NCI-H2196 treated with DMSO at 0.1 percent for 48 hours (cell line): ENCODE data around the gene CCDC174.

Experiments
- DNase-seq: peaks from one replicate; lab custom pipeline; 2025; ENCODE audit not compliant: unreplicated experiment; lab: John Stamatoyannopoulos, UW

Gene CCDC174

DNA sequence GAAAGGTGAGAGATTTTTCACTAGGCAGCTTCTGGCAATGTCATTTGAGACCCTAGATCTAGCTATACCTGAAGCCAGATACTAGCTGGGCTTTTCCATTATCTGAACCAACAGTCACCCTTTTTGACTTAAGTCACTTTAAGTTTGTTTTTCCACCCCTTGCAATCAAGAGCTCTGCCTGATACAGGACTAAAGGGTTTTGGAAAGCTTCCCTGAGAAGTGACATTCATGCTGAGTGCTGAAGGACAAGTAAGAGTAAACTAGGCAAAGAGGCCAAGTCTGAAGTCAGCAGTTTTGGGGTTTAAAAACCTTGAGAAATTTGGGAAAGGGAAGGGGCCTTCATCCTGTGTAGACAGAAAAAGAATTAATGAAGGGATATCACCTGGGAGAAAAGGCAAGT is 27.1 kb upstream of the CCDC174 start:
- no peak for DNase-seq

DNA sequence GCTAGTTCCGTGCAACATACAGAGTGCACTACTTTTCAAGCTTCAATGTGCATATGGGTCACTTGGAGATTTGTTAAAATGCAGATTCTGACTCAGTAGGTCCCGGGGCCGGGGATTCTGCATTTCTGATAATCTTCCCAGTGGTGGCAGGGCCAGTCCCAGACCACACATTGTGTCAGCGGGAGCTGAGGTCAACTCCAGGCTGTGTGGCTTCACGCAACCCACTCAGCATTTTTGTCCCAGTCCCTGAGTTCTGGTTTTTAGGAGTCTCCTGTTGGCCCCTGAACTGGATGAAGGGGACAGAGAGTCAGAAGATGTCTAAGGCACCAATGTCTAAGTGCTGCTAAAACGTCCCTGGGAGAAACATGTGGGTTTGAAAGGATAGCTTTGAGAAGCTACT is 26.1 kb upstream of the CCDC174 start:
- DNase-seq = no peak

DNA sequence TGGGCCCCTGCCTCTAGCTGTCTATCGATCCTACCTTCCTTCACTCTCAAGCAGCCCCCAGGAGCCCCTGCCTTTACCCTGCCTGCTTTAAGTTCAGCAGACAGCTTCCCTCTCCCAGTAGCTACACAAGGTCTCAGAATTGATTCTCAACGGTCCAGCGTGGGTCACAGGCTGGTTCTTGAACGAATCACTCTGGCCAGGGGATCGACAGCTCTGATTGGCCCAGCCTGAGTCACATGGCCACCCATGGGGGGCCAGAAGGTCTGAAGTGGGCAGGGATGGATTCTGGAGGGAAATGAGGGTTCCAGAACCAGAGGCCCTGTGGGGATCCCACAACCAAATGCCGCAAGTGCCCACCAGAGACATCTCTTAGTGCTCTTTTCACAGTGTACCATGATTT is 23.7 kb upstream of the CCDC174 start:
- DNase-seq = no peak

DNA sequence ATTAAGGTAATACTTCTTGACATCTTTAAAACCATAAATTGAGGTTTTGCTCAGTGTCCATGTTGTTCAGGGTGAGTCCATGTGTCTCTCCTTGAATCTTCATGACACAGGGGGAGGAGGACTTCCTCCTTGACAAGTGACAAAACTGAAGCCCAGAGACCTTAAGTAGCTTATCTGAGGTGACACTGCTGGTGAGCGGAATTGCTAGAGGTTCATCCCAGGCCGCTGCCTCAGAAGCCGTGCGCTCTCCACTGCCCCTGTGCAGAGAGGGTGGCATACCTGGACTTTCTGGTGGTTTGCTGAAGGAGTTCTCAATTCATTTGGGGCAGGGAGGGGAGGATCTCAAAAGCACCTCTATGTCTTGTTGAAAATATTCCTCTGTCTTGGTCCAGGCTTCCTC is 23.2 kb upstream of the CCDC174 start:
- no peak for DNase-seq

DNA sequence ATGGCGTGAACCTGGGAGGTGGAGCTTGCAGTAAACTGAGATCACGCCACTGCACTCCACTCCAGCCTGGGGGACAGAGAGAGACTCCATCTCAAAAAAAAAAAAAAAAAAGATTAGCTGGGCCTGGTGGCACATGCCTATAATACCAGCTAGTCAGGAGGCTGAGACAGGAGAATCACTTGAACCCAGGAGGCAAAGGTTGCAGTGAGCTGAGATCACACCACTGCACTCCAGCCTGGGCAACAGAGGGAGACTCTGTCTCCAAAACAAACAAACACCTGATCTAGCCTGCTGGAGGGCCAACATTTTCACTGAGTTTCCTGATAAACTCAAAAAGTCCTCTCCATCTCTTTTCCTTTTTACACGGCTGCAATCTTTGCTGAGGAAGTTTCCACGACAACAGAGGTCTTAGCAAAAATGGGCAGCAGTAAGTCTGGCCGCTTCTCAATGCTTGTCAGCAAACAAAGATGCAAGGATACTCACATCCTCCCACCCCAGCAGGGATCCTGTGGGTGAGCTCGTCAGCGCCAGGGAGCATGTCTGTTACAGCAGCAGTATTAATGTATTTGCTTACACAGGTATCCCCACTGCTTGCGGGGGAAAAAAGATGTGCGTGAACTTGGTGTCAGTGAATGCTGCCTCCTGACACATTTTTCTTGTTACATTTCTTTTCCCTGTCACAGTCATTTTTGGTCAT is 21.0 kb upstream of the CCDC174 start:
- no peak for DNase-seq

DNA sequence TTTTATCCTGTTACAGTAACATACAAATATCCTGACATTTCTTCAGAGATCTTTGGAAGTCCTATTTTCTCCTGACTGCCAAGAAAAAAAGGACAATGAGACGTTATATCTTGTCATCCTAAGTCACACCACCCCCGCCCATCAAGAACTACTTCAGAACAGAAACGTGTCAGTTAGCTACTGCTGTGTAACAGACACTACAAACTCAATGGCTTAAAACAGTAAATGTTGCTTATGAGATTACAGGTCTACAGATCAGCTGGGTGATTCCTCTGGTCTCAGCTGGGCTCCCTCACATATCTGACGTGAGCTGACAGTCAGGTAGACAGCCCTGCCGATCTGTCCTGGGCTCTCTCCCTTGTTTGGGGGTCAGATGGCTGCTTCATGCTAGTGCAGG is 20.5 kb upstream of the CCDC174 start:
- no peak for DNase-seq

DNA sequence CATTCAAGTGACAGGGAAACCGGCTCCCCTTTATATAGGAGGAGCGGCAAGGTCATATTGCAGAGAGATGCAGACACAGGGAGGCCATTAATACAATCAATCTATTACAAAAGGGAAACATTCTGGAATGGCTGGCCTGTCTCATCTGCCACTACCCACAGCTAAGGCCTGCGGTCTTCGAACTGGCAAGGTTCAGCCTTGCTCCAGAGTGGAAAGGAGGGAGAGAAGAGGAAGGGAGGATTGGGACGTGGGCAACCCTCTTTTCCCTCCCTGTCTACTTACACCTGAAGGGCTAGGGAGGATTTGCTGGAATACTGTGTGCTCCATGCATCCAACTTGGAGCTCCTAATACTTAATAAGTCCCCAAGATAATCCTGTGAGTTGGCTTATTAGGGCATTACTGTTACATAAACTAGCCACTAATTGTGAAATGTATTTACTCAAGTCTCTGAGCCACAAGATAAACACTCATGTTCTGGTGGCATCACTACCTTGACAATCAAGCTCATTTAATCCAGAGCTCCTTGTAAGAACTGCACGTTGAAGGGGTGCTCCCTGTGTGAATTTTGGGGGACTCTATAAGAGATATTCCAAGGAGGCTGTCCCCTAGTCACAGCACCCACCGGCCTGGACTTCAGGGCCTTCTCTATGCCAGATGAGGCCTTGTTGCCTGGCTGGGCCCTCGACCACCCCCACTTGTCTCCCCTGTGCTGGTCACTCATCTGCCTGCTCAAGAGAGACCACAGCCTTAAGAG is 19.7 kb upstream of the CCDC174 start:
- DNase-seq = no peak

DNA sequence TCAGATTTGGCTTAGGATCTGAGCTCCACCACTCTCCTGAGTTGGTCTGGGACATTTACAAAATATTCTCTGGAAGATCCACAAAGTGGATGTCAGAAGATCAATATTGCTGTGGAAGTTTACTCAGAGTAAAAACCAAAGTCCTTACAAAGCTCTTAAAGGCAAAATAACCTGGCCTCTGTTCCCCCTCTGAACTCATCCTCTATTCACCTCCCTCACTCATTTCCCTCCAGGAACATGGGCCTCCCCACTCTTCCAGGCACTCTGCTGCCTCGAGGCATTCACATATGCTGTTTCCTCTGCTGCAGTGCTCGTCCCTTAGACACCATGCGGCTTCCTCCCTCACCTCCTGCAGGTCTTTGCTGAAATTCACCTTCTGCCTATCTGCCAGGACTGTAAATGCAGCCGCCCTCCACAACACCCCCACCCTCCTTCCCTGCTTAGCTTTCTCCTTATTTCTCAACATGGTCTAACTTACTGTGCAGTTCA is 19.1 kb upstream of the CCDC174 start:
- DNase-seq = no peak

DNA sequence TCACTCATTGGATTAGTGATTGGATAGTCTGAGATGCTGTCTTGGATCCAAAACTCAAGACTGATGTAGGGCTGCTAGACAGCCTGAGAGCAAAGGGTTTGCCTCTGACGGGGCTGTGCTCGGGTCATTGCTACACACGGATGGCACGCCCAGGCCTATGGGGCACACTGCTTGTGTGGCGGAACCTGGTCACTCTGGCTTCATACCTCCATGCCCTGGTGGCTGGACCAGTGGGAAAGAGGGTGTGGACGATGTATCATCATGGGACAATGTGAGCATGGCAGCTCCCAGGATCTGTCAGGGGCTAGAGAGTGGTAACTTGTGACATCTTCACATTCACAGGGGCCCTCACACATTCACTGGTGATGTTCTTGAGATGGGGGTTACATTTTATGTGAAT is 18.1 kb upstream of the CCDC174 start:
- DNase-seq = no peak

DNA sequence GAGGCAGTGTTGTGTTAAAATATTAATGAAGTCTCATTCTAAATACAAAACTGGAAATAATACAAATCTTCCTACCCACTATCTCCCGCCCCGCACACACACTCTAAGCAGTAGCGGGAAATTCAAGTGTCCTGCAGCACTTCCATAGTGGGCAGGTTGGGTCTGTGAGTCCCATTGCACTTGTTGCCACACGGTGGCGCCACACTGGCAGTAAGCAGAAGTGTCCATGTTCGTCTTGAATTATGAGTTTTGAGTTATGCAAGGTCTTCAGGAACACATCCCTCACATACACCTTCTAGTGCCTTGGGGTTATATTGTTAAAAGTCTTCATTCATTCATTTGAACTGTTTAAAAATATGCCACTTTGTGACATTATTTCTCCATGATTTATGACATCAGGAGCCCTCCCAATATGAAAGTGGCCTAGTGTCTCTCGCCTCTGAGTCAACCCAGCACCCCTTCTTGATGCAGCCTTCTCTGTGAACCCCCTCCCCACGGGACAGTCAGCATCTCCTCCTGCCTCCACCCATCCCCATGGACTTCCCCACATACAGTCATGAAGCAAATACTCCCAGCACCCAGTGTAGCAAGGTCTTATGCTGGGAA is 17.6 kb upstream of the CCDC174 start:
- DNase-seq = no peak

DNA sequence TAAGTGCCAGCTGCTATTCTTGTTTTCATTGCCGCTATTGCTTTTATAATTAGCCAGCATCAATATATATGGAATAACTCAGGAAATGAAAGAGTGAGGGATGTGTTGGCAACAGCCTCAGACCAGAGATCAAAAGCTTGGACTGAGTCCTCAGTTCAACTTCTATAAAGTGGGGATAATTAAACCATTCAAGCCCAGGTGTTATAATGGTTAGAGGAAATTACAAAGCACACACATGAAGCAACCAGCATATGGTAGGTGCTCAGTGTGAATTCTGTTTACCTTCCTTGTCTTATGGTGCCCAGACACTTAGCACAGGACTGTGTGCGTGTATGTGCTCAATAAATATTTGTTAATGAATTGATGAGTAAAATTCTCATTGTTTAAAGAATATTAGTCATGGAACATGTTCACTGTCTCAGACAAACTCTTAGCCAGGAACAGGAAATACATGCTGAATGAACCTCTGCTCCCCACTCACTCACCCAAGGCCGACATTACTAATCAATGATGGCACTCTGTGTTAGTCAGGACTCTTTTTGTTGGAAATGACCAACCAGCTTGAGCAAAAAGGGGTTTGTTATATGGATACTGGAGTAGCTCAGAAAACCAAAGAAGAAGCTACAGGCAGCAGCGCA is 16.7 kb upstream of the CCDC174 start:
- DNase-seq = no peak

DNA sequence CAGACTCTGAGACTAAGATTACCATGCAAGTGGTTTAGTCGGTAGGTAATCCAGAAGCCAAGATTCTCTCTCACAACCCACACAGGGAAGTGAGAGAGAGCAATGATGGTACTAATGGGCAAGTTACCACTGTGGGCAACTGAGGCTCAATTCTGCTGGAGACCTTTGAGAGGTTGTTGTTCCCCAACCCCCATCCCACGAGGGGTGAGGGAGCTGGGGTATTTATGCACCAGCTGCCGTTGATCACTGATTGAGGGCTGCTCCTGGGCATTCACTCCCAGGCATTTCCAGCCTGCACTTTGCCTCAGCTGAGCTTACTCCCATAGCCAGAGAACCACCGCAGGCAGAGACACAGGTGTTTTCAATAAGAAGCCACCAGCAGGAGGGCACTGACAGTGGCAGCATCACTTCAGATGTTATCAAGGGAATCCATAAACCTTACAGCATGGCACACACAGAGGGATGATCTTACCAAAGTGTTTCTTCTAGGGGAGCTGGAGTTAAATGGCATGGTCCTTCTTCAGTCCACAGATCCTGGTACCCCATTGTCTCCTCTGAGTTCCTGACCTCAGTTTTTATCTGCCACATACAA is 15.0 kb upstream of the CCDC174 start:
- DNase-seq = no peak

DNA sequence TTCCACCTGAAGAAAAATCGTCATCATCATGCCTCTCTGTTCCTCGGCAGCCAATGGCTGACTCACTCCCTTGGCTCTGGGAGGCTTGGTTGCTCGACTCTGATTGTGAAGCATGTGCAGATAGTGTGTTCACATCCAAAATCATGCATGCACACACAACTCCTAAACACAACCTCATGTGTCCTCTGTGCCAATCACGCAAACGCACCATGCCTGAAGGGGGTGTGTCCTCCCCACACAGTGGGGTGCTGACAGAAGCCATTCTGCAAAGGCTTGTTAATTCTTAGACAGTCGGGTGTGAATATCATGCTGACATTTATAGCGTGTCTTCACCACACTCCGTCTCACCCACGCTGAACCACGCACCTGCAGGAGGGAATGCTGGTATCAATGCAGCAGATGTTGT is 11.4 kb upstream of the CCDC174 start:
- no peak for DNase-seq

DNA sequence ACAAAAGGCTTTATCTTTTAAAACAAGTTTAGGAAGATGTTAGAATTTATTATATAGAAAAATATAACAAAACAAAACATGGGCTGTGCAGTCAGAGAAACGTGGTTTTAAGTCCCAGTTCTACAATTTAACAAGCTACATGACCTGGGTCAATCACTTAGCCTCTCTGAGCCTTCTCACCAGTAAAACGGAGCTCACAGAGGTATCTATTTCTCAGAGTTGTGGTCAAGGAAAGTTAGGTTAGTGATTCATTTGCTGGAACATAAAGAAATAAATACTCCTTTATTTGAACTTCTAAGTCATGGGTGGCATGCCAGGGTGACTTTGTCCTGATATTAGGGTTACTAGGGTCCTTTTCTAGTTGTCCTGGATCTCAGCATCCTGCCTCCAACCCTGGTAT is 10.8 kb upstream of the CCDC174 start:
- no peak for DNase-seq

DNA sequence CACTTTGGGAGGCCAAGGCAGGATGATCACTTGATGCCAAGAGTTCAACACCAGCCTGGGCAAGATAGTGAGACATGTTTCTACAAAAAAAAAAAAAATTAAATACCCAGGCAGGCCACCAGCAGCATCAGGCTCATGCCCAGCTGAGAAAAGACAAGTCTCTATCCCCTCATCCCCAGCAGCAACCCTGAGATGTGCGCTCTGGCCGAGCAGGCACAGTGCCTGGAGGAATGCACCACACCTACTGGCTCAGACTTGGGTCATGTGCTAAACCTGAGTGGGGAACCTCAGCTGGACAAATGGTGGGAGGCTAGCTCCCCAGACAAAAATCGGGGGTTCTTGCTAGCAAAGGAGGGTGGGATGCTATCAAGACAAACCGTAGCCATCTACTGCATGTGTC is 10.2 kb upstream of the CCDC174 start:
- DNase-seq = no peak

DNA sequence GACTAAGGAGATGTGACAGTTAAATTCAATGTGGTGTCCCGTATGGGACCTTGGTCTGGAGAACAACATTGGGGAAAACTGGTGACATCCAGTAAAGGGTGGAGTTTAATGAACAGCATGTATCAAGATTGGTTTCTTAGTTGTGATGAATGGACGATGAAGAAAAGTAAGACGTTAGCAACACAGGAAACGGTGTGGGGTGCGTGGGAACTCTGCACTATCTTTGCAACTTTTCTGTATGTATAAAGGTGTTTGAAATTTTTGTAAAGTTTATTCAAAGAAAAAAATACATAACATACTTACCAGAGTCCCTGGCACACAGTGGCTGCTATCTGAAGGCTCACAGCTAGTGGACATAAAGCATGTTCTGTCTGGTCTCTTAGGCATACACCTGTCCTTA is 6.1 kb upstream of the CCDC174 start:
- no peak for DNase-seq

DNA sequence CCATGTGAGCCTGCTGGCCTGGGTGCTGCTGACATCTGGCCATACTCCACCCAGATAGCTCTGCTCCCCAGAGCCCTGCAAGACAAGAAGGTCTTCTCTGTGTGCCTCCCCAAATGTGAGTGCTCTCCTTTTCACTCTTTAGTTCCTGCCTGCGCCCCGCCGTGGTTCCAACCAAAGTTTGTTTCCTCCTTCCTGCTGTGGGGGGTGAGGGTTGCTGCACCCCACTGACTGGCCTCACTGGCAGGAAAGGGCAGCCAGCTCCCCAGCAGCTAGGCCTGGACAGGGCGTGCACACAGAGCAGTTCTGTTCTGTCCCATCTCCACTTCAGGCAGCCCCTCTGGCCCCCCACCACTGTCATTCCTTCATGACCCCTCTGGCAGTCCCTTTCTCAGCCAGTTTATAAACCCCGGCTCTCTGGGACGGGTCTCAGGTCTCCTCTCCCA is 5.4 kb upstream of the CCDC174 start:
- no peak for DNase-seq

DNA sequence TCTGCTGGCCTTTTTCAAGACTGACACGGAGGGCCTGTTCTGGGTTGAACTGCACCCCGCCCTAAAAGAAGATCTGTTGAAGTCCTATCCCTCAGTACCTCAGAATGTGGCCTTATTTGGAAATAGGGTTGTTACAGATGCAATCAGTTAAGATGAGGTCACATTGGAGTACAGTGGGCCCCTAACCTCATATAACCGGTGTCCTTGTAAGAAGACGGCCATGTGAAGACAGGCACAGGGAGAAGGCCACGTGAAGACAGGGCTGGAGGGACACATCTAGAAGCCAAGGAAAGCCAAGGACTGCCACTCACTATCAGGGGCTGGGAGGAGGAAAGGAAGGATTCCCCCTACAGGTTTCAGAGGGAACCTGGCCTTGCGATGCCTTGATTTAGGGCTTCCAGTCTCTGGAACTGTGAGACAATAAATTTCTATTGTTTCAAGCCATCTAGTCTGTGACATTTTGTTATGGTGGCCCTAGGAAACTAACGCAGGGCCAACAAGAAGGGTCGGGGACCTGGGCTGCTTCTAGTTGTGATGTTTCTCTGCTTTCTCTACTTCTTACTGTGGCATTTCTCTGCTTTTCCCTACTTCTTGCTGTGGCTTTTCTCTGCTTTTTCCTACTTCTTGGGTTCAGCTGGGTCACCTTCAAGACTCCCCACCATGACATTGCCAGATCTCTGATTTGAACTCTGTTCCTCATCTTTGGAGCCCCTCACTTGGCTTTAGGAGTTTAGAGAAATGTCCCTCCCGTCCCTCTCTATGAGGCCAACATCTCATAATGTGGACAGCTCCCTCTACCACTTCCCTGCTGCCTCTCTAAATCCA is 4.8 kb upstream of the CCDC174 start:
- DNase-seq = no peak

DNA sequence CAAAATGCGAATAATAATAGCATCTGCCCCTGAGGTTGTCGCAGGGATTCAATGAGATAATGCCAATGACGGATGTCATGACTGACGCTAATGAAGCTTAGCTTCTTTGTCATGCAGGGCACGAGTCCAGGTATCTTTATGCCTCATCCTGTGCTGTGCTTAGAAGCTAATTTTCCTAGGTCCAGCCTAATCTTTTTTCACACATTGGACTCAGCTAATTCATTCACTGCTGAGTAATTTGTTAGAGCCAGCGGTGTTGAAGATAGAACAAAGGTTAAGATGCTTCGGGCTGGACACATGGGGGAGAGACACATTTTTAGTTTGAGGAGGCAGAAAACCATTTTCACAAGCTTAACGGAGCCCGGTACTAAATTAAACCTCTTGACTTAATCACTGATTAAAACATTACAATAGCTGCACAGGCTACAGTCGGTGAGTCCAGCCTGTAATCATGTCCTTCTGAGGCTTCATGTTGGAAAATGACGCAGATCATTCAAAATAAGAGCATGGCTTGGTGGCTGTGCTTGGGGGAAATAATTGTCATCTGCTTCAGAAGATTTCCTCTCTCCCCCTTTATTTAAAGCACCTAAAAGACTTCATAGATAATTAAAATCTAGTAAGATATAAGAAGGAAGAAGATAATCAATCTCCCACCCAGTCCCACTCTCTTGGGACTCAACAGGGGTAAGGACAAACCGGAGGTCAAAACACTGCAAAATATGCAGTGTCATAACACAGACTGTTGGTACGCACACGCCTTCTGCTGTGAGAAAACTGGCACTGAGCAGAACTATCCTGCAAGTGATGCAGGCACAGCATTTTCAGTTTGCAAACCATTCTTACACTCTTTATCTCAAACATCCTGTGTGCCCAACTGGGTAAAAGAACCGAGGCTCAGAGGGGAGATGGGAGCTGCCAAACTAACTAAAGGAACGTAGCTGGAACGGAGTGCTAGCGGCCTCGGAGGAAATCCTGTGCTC is 3.3 kb upstream of the CCDC174 start:
- DNase-seq = no peak
